GM21526 (cell line): ENCODE results near the gene FRK.
"Not testable (repeated sequence)": the region's sequence is repeated elsewhere in the genome, so short reads cannot be mapped to it uniquely, and the experiment has no call there.

ENCODE experiments used
- ATAC-seq: cut with Tn5 transposase; IDR thresholded peaks from one replicate; pipeline ENCODE4 v1.9.1; 2021; ENCODE audit warnings: moderate library complexity; ENCODE audit not compliant: unreplicated experiment, low FRiP score

The FRK gene

DNA sequence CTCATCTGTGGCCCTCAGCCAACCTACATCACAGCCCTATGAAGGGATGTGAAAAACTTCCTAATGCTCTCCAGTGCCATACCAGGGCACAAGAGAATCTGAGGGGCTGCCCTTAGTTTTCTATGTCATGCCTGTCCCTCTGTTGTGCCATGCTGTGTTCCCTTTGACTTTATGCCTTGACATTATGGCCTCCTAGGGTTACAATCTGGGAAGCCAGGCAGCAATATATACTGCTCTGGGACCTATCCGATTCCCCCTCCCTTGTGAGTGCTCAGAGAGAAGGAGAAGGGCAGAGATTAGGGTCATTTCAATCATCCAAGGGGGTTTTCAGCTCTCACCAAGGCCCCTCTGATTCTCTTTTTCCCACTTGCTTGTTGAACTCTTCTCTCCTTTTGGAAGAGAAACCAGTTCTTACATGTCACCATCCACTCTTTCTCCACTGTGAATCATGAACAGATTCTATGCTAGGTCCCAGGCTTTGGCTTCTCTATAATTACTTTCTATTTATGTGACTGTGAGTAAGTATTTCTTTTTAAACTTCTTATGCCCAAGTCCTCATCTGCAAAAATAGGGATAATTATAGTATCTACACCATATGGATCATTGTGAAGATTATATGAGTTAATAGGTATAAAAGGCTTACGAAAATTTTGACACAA is 14.2 kb upstream of the FRK start:
- no peak for ATAC-seq

- no peak for ATAC-seq
Measured at GRCh38 chr6:116073765-116074440, 13.2 kb upstream of the FRK start.

GRCh38 chr6:116072368-116072767 is 11.7 kb upstream of the FRK start:
- no peak for ATAC-seq

GRCh38 chr6:116070616-116071389 is 10.1 kb upstream of the FRK start:
- no peak for ATAC-seq

DNA sequence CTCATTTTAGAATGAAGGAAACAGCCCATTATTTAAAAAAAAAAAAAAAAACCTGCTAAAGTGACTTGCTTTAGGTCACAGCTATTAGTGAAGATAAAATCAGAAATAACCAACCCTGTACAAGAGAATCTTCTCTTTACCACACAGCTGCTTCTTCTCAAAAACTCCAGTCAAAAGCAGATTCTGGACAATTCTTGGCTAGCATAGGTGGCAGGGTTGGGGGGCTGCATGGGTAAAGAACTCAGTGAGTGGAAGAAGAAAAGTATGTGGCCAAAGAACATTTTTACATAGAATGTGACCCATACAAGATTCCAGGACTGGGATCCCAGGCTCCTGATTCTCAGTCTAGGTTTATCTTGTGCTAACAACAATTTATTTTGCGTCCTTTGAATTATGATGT is 9.4 kb upstream of the FRK start:
- no peak for ATAC-seq

DNA sequence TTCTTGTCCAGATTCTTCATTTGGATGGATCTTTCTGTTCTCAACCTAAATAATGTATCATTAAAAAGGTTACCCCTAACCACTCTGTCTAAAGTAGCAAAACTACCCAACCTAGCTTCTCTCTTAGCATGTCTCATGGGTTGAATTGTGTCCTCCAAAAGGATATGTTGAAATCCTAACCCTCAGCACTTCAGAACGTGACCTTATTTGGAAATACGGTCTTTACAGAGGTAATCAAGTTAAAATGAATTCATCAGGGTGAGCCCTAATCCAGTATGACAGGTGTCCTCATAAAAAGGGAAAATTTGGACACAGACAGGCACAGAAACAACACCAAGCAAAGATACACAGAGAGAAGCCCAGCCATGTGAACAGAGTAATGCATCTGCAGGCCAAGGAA is 6.1 kb upstream of the FRK start:
- ATAC-seq = no peak

DNA sequence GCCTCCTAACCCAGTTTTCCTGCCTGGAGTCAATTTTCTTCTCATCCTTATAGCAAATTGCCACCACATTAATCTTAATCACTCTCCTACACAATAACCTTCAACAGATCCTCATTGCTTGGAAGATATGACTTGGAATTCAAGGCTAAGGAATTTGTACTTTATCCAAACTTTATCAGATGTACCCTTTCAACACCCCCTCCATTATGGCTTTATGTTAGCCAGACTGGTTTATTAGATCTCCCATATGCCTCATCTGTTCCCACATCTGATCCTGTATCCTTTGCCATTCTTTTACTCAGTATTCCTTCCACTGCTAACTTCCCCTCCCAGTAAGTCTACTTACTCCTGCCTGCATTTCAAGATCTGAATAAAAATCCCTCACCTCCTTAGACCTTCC is 4.0 kb upstream of the FRK start:
- no peak for ATAC-seq

DNA sequence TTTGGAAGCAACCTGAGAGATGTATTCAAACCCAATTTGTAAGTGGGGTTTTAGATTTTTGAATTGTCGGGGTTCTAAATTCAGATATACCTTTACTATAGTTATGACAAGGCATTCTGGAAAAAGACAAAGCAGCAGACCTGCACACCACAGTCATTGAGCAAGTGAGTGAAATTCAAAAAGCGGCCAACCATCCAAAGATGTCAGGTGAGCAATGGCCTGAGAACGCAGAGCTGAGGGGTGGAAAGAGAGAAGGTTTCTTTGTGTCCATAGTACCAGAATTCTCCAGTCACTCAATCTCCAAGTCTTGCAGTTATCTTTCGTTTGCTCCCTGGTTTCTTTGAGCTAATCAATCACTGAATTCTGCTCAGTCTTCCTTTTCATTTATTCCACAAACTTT is 1.8 kb upstream of the FRK start:
- no peak for ATAC-seq

DNA sequence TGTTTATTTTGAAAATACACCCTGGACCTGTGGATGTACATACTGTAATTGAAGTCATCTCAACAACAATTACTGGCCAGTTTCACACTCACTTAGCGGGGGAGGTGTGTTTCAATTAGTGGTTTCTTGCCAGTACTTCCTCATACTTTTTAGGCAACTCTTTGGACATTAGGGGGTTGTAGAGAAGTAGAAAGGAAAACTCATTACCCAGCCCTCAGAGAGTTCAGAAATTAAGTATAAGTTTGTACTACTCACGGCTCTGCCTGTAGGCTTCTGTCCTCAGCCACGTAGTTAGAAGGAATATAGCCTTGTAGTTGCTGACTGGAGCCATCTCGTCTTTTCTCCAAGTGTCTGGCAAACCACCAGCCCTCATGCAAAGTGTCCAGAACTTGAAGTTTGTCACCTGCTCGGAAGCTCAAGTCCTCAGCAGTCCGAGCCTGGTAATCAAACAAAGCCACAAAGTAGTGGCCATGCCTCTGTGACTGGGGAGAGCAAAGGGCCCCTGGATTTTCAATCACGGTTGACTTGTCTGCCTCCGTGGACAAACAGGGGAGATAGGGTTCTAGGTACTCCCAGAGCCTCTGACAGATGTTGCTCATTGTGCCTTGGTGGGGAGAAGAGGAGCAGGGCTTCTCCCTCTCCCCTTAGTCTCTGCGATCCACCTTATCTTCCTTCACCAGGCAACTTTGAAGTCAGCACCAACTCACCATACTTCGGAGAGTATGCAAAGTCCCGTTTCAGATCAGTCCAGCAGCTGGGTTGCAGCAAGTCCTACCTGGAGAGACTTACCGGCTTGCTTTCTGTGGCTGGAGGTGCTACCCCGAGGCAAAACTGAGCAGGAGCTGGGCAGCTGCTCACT is 749 bp downstream of the FRK start:
- peak; percentile 91 for ATAC-seq

GRCh38 chr6:116057766-116058165 is 2.9 kb downstream of the FRK start:
- ATAC-seq = no peak

- ATAC-seq = no peak
Measured at GRCh38 chr6:116055513-116055912, 5.2 kb downstream of the FRK start.

DNA sequence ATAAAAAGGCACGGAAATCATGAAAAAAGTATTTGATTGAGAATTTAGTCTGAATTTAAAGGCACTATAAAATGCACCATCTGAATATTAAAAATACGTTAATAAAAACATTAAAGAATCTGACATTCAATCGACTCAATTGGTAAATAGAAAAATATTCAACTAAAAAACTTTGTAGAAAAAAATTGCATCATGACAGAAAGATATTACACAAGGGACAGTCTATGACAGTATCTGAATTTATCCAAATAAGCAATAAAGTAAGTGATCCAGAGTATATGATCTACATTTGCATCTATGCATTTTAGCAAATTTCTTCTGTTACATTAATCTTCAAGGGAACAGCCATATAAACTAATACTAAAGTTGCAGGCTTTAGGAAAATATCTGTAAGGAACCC is 9.4 kb downstream of the FRK start:
- no peak for ATAC-seq

DNA sequence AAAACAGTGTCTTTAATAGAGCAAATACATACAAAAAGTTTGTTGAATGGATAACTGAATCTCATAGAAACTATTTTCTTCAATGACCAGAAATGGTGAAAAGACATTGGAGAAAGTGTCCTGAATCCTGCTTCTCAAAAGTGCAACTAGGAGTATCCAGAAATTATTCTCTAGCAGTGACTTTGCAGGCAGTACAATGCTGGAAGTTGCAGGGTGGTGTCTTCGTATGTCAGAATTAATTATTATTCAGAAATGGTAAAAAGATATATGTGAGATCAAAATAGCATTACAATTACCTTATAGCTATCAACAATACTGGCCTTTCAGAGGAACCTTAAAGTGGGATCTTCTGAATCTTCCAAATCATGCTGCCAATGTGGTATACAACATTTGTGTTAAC is 10.0 kb downstream of the FRK start:
- ATAC-seq = no peak

- no peak for ATAC-seq
Measured at GRCh38 chr6:116049321-116049720, 11.4 kb downstream of the FRK start.

DNA sequence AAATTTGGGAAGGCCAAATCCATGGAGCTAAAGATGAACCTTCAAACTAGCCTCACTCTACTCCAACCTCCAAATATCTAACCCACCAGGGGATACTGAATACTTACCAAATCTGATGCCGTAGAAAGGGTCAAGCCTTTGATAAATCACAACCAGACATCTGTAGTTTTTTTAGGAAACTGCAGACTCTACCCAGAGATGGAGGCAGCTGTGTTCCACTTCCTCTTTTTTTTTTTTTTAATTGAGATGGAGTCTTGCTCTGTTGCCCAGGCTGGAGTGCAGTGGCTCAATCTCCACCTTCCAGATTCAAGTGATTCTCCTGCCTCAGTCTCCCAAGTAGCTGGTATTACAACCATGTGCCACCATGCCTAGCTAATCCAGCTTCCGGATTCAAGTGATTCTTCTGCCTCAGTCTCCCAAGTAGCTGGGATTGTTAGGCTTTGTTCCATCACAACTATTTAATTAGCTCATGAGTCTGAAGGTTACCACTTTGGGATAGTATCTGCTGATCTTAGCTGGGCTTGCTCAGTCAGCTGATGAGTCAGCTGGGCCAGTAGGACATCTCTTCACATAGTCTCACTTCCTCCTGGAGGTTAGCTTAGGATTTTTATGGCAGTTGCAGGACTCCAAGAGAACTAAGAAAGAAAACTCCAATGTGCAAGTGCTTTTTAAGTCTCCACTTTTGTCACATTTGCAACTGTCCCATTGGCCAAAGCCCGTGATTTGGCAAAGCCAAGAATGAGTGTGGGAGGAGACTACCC is 13.3 kb downstream of the FRK start:
- peak; percentile 87 for ATAC-seq

- ATAC-seq = no peak
Measured at GRCh38 chr6:116046737-116047136, 14.0 kb downstream of the FRK start.

DNA sequence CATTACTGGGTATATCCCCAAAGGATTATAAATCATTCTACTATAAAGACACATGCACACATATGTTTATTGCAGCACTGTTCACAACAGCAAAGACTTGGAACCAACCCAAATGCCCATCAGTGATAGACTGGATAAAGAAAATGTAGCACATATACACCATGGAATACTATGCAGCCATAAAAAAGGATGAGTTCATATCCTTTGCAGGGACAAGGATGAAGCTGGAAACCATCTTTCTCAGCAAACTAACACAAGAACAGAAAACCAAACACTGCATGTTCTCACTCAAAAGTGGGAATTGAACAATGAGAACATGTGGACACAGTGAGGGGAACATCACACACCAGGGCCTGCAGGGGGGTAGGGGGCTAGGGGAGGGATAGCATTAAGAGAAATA is 14.4 kb downstream of the FRK start:
- ATAC-seq = not testable (repeated sequence)

DNA sequence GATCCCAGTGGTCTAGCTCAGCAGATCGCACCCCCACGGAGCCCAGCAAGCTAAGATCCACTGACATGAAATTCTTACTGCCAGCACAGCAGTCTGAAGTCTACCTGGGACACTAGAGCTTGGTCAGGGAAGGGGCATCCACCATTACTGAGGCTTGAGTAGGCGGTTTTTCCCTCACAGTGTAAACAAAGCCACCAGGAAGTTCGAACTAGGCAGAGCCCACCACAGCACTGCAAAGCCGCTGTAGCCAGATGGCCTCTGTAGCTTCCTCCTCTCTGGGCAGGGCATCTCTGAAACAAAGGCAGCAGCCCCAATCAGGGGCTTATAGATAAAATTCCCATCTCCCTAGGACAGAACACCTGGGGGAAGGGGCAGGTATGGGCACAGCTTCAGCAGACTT is 18.8 kb downstream of the FRK start:
- ATAC-seq = no peak

GRCh38 chr6:116040993-116041392 is 19.7 kb downstream of the FRK start:
- no peak for ATAC-seq

- ATAC-seq = no peak
Measured at GRCh38 chr6:116036885-116037284, 23.8 kb downstream of the FRK start.
